MM.1S (cell line): ENCODE measurements around the gene SPRTN.

Experiments
- CTCF ChIP-seq: fragments of 300-600 bp; sonication (generic); IDR thresholded peaks from 2 replicates; pipeline ENCODE4 v1.5.1; 2016; ENCODE audit warnings: antibody characterized with exemption, low read length, mixed read lengths
- EZH2 ChIP-seq: fragments of 300-600 bp; sonication (generic); optimal IDR thresholded peaks from 2 replicates; pipeline ENCODE3; 2017; ENCODE audit warnings: low read depth, mild to moderate bottlenecking, antibody characterized with exemption, low read length, mixed read lengths
- EZH2phosphoT487 ChIP-seq: fragments of 300-600 bp; sonication (generic); IDR thresholded peaks from 2 replicates; pipeline ENCODE4 v1.6.1; 2018; ENCODE audit warnings: antibody characterized with exemption, low read length

GRCh38 chr1:231404318-231404717, 66.2 kb downstream of the SPRTN start:
- TF ChIP-seq EZH2 = no peak
- TF ChIP-seq CTCF = no peak
- TF ChIP-seq EZH2phosphoT487 = no peak
